HG03097 (cell line): ENCODE results near the gene NECAB2.

Source experiments
- ATAC-seq: cut with Tn5 transposase; IDR thresholded peaks from one replicate; pipeline ENCODE4 v1.9.1; 2021; ENCODE audit not compliant: unreplicated experiment, low FRiP score

NECAB2 gene

DNA sequence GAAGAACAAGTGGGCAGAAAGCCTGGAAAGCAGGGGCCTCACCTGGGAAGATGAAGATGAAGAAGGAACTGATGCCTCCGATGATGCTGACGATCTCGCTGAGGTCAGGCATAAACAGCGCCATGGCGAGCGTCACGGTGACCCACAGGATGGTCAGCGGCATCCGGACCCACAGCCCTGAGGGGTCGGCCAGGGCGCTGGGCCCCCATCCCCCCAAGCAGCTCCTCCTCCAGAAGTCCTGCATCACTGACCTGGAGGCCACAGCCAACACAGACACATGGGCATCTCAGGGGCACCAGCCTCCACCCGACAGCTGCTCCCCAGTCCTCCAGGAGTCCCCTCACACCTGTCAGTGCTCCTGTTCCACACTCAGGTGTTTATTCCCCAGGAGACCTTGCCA, 48.4 kb downstream of the NECAB2 start:
- ATAC-seq = no peak

DNA sequence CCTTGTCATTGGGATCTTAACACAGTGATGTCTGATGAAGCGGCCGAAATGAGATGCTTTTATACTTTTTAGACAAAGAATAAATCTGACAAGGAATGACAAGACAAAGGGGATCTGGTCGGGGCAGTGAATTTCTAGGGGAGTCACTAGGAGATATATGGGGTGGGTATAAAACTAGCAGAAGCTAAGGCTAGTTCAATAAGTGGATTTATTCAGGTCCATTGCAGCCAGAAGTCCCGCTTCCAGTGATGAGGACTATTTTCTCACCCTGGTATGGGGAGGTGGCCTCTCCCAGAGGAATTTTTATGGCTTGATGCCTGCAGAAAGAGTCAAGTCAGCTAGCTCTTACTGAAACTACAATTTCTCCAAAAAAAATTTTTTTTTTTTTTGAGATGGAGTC, 50.7 kb downstream of the NECAB2 start:
- ATAC-seq = no peak

DNA sequence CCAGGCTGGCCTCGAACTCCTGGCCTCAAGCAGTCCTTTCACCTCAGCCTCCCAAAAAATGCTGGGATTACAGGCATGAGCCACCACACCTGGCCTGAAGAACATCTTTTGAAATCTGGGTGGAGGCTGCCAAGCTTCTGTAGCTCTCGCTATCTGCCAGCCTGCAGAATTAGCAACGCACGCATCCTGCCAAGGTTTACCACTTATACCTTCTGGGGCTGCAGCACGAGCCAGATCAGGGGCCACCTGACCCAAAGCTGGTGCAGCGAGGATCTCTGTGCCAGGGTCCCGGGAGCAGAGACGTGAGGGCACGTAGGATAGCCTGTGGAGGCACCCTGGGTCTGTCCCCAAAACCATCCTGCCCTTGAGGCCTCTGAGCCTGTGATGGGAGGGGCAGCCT, 52.3 kb downstream of the NECAB2 start:
- ATAC-seq = no peak

- ATAC-seq = no peak
Observed at GRCh38 chr16:84021488-84021887, 53.4 kb downstream of the NECAB2 start.

GRCh38 chr16:84022644-84023043, 54.6 kb downstream of the NECAB2 start:
- no peak for ATAC-seq

DNA sequence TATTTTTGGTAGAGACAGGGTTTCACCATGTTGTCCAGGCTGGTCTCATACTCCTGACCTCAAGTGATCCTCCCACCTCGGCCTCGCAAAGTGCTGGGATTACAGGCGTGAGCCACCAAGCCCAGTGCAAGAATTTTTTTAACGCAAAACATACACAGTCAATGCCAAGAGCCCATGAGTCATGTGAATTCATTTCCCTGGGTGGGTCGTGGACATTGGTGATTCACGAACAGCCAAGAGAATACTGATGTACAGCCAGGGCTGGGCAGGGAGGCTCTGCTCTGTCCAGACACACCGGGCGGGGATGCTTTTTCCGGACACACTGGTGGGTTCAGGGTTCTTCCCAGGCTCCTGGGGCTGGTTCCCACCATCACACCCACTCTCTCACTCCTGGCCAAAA, 56.8 kb downstream of the NECAB2 start:
- ATAC-seq = no peak

DNA sequence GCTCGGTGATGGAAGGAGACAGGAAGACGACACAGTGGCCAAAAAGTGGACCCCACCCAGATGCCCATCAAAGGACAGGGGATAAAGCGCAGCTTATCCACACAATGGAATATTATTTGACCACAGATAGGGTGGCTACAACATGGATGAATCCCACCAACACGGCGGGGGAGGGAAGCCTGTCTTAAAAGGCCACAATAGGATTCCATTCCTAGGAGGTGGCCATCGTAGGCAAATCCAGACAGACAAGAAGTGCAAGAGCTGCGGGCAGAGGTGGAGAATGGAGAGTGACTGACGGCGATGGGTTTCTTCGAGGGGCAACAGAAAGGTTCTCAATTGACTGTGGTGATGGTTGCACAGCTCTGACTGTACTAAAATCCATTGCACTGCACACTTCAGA, 58.6 kb downstream of the NECAB2 start:
- no peak for ATAC-seq

DNA sequence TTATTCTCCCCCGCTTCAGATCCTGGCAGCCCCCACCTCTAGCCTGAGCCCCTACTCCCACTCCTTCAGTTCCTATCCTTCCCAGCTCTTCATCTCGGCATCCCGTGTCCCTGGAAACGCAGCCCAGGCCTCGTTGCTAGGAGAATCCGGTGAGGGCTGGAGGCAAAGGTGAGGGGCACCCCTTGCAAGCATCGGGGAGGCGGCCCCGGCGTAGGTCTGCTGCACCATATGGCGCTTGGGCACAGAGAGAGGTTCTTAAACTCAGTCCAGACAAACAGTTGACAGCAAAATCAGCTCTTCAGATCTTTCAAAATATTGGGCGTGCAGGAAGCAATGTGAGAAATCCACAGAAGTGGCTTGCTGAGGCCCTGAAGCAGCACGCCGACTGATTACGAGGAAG, 59.6 kb downstream of the NECAB2 start:
- ATAC-seq = no peak

DNA sequence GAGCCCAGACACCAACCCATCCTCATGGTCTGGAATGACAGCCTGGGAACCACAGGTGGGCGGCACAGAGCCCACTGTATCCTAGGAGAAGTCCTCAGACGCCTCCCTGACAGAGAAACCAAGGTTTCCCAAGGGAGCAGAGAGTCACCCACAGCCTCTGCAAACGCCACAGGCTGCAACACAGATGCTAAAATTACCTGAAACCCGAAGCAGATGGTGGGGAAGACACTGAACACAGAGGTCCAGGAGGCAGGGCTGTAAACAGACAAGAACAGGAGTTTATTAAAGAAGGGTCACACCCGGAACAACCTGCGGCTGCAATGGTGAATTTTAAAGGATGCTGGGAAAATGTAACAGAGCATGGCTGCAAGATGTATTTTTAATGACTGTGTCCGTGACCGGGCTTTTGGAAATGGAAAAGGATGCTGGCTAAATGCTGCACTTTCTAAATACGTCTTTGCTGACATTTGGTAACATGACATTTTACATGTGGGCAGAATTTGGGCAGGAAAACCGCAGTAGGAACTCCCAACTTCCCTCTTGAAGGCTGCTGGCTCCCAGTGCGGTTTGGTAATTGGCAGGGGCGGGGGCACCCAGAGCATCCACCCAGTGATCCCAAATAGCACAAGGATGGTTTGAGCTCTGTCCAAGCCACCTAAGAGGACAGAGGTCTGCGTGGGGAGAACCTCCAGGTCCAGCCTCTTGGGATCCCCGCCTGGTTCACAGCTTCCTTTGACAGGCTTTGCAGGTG, 61.4 kb downstream of the NECAB2 start:
- ATAC-seq = no peak

- ATAC-seq = no peak
Observed at GRCh38 chr16:84031556-84031955, 63.5 kb downstream of the NECAB2 start.

DNA sequence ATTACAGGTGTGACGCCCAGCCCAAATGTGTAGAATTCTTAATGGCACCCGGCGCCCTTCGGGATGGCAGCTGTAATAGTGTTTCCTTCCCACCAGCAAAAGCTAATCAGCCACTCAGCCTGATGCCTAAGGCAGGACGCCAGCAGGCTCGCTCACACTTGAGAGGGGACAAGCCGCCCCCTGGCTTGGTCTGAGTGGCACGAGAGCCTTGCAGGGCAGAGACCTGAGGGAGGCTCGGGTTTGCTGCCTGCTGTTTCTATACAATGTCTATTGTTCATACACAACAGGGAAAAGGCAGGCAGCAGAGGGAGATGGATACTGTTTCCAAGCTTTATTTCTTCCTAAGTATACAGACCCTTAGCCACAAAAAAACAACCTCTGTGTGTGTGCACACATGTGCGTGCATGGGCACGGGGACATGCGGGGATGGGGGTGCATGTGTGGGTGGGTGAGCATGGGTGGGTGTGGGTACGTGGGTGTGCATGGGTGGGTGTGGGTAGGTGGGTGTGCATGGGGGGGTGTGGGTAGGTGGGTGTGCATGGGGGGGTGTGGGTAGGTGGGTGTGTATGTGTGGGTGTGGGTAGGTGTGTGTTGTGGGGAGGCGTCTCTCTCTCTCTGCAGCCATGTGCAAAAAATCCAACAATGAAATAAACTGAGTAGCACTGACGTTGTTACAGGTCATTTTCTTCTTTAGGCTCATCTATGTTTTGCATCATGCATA, 64.6 kb downstream of the NECAB2 start:
- no peak for ATAC-seq

GRCh38 chr16:84033251-84034195, 65.5 kb downstream of the NECAB2 start:
- no peak for ATAC-seq

DNA sequence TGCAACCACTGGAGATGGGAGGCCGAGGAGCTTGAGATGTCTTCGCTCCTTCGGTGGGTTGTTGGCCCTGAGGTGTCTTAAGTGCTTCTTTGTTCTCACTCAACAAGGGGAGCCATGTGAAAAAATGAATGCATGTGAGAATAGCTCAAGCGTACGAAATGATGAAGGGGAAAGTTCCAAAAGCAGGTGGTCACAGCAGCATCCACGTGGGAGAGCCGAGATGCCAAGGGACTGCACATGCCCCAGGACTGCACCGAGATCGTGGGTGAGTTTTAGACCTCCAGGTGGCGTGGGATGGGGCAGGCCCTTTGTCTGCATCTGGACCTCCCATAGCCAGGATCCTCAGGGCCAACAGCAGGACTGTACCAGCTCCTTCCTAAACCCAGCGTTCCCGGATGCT, 66.5 kb downstream of the NECAB2 start:
- ATAC-seq = no peak

- no peak for ATAC-seq
Observed at GRCh38 chr16:84036131-84036530, 68.1 kb downstream of the NECAB2 start.

- ATAC-seq = no peak
Observed at GRCh38 chr16:84036982-84037425, 69.0 kb downstream of the NECAB2 start.

DNA sequence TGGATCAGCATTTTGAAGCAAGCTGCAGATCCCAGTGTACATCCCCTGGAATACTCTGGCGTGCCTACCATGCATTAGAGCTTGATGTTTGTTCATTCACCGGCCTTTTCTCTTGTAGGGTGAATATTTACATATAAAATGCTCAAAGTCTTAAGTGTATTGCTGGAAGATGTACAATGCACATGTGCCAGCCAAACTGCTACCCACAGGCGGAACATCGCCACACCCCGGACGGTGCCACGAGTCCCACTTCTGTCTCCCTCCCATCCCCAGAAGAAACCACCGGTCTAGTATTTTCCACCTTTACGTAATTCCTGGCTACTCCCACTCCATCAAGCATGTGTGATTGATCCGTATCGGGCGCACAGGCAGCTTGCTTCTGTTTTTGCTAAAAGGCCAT, 70.4 kb downstream of the NECAB2 start:
- no peak for ATAC-seq

- ATAC-seq = no peak
Observed at GRCh38 chr16:84039696-84040095, 71.7 kb downstream of the NECAB2 start.

DNA sequence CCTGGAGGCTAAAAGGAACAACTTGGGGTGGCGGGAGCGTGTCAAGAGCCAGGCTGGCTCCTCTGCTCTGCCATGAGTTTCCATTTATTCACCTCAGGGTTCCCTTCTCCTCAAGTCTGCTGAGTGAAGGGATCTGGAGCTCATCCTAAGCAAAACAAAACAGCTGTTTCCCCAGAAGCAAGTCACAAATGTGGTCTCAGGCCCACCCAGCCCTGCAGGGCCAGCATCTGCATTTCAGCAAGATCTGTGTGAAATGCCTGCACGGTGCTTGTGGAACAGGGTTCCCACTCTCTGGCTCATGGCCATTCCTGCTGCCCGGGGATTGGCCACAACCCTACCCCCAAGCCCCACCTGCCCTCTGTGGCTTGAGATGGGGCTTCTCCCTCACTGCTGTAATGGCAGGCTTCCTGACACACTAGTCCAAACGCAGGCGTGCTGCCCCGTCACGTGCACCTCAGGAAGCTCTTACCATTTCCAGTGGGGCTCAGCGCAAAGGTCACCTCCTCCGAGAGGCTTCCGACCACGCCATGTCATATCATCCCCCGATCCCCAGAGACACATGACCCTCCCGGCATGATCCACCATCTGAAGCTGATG, 72.3 kb downstream of the NECAB2 start:
- ATAC-seq = no peak

DNA sequence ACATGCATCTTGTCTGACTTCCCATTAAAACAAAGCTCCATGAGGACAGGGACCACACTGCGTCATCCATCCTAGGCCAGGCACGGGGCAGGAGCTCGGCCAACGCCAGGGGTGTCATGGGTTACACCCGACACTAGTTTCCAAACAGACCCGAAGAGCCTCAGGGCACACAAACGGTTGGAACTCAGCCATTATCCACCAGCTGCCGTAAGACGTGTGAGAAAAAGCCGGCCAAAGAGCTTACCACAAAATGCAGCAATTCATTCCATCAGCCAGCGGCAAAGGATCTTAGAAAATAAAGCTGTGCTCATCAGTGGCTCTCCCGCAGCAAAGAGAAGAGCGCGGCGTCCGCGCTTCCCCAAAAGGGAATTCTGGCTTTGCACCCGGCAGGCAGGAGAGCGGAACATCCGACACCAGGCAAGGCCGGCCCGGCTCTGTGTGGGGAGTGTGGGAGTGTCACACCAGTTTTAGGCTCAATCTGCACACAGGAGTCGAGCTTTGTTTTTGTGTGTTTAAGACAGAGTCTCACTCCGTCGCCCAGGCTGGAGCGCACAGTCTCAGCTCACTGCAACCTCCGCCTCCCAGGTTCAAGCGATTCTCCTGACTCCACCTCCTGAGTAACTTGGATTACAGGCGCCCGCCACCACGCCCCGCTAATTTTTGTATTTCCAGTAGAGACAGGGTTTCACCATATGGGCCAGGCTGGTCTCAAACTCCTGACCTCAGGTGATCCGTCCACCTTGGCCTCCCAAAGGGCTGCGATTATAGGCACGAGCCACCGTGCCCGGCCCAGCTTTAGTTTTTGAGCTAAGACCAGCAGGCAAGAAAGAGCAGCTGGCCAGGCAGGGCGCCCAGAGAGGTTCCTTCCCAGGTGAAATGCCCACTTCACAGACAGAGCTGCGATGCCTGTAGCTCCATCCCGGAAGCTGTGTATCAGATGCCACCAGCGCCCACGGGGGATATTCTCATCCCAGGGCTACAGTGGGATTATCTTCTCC, 73.1 kb downstream of the NECAB2 start:
- no peak for ATAC-seq

DNA sequence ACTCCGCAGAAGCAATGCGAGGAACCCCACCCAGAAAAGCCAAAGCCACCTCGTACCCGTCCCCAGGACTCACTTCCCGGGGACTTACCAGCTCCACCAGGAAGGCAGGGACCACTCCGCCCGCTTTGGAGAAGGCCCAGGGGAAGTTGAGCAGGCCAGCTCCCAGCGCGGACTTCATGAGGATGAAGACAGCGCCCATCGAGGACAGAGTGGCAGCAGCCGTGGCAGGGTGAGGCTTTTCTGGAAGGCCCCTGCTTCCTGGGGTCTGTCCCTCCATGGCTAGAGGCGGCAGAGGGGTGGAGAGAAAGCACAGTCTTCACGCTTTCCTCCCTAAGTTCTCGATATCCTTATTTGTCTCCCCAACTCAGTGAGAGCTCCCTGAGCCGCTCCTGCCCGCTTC, 73.8 kb downstream of the NECAB2 start:
- no peak for ATAC-seq
